SK-N-SH (cell line): ENCODE measurements around the gene SPECC1L. TPM values are rescaled to one million over a fixed set of nuclear protein-coding genes. Genes with fewer than 3 reads are reported as not detected.
A peak's percentile ranks its signal among the peaks of the same experiment; 100 is the strongest.

Experiments
- CTCF ChIA-PET: fragments of 300-600, 350-600 bp; formaldehyde crosslinking; extraction: SDS; loops from one replicate; lab custom pipeline; 2021; lab: Yijun Ruan, JAX
- POLR2A ChIA-PET: fragments of 350-600 bp; sonication (Branson Sonifier 250); formaldehyde crosslinking; extraction: SDS; loops from one replicate; lab custom pipeline; 2020; ENCODE audit warnings: antibody characterized with exemption, inconsistent platforms; lab: Yijun Ruan, JAX
- DNase-seq: peaks from one replicate; pipeline ENCODE4 v3.0.0; 2012
- H2AFZ ChIP-seq: fragments of 200-600 bp; sonication (generic); 2 replicates; pipeline ENCODE4 v1.8.1; 2016; ENCODE audit warnings: antibody characterized with exemption, mild to moderate bottlenecking, low read depth
- H3F3A ChIP-seq: fragments of 200-600 bp; sonication (generic); replicated peaks from 2 replicates; pipeline ENCODE3; 2016; ENCODE audit warnings: antibody characterized with exemption, mild to moderate bottlenecking; ENCODE audit not compliant: insufficient read depth
- H3K27ac ChIP-seq, 2 experiments: fragments of 200-500 bp in 1 of 2; fragments of 200-600 bp in 1 of 2; sonication (Bioruptor generic) in 1 of 2; sonication (generic), shearing (Covaris generic) in 1 of 2; 2 replicates each; pipeline versions ENCODE4 v1.5.1 to v1.6.1; 2014 to 2016; ENCODE audit warnings: low read depth in 2 of 2, inconsistent platforms in 1 of 2, low read length in 1 of 2, mild to moderate bottlenecking in 1 of 2, mixed read lengths in 1 of 2
- H3K27me3 ChIP-seq: fragments of 200-600 bp; sonication (generic), shearing (Covaris generic); 2 replicates; pipeline ENCODE4 v1.6.1; 2016; ENCODE audit warnings: mixed run types; ENCODE audit not compliant: insufficient read depth
- H3K36me3 ChIP-seq, 2 experiments: fragments of 200-500 bp in 1 of 2; fragments of 200-600 bp in 1 of 2; sonication (Bioruptor generic) in 1 of 2; sonication (generic) in 1 of 2; replicated peaks in 1 of 2; 2 replicates each; pipeline versions ENCODE3 to v1.5.1; 2014 to 2016; ENCODE audit warnings: low read length in 1 of 2, mild to moderate bottlenecking in 1 of 2; ENCODE audit not compliant: insufficient read depth in 2 of 2, control insufficient read depth in 1 of 2
- H3K4me1 ChIP-seq, 2 experiments: fragments of 200-500 bp in 1 of 2; fragments of 200-600 bp in 1 of 2; sonication (Bioruptor generic) in 1 of 2; sonication (generic), shearing (Covaris generic) in 1 of 2; 2 replicates each; pipeline versions ENCODE4 v1.5.1 to v1.6.1; 2014 to 2016; ENCODE audit warnings: low read depth in 1 of 2, low read length in 1 of 2, mixed run types in 1 of 2; ENCODE audit not compliant: insufficient read depth in 2 of 2, control insufficient read depth in 1 of 2
- H3K4me2 ChIP-seq: fragments of 200-600 bp; sonication (generic), shearing (Covaris generic); 2 replicates; pipeline ENCODE4 v1.6.1; 2017; ENCODE audit warnings: mixed run types
- H3K4me3 ChIP-seq, 2 experiments: fragments of 200-500 bp in 1 of 2; fragments of 200-600 bp in 1 of 2; sonication (Bioruptor generic) in 1 of 2; sonication (generic), shearing (Covaris generic) in 1 of 2; 2 replicates each; pipeline versions ENCODE4 v1.5.1 to v1.8.1; 2014 to 2016; ENCODE audit warnings: low read depth in 2 of 2, inconsistent platforms in 1 of 2, low read length in 1 of 2, mild to moderate bottlenecking in 1 of 2, mixed read lengths in 1 of 2, moderate library complexity in 1 of 2
- H3K79me2 ChIP-seq: fragments of 200-600 bp; sonication (generic); 2 replicates; pipeline ENCODE4 v1.8.1; 2017; ENCODE audit warnings: mild to moderate bottlenecking; ENCODE audit not compliant: insufficient read depth
- H3K9ac ChIP-seq: fragments of 200-600 bp; sonication (generic); 2 replicates; pipeline ENCODE4 v1.6.1; 2017; ENCODE audit warnings: mixed run types
- H3K9me2 ChIP-seq: fragments of 200-600 bp; sonication (generic); 2 replicates; pipeline ENCODE4 v1.6.1; 2017; ENCODE audit warnings: mixed run types
- H3K9me3 ChIP-seq: fragments of 200-600 bp; sonication (generic); 2 replicates; pipeline ENCODE4 v1.6.1; 2017; ENCODE audit warnings: mixed run types, mild to moderate bottlenecking, moderate library complexity
- H4K20me1 ChIP-seq: fragments of 200-600 bp; sonication (generic); 2 replicates; pipeline ENCODE4 v1.6.1; 2017; ENCODE audit warnings: mild to moderate bottlenecking, mixed run types; ENCODE audit not compliant: insufficient read depth
- CHD2 ChIP-seq: fragments of 150-350 bp; IDR thresholded peaks from 2 replicates; pipeline ENCODE4 v1.6.1; 2018; ENCODE audit warnings: low read length; ENCODE audit not compliant: partially characterized antibody
- ELF1 ChIP-seq: IDR thresholded peaks from 2 replicates; pipeline ENCODE4 v1.4.0; 2012
- EP300 ChIP-seq, 2 experiments: IDR thresholded peaks; 2 replicates each; pipeline versions ENCODE4 v1.4.0 to v1.6.1; 2012; ENCODE audit warnings: borderline replicate concordance in 1 of 2, low read depth in 1 of 2, low read length in 1 of 2
- EZH2phosphoT487 ChIP-seq: fragments of 200-600 bp; sonication (generic); IDR thresholded peaks from 2 replicates; pipeline ENCODE4 v1.6.1; 2017; ENCODE audit warnings: low read depth, mixed run types, mild to moderate bottlenecking, antibody characterized with exemption, moderate library complexity, borderline replicate concordance
- FOSL2 ChIP-seq: IDR thresholded peaks from 2 replicates; pipeline ENCODE4 v1.4.0; 2012; ENCODE audit warnings: low read depth, mild to moderate bottlenecking, moderate library complexity, borderline replicate concordance
- JUND ChIP-seq: IDR thresholded peaks from 2 replicates; pipeline ENCODE4 v1.4.0; 2012
- NFIC ChIP-seq: IDR thresholded peaks from 2 replicates; pipeline ENCODE4 v1.4.0; 2012; ENCODE audit warnings: borderline replicate concordance
- NRF1 ChIP-seq: IDR thresholded peaks from 2 replicates; pipeline ENCODE4 v1.6.1; 2012; ENCODE audit warnings: low read depth, mild to moderate bottlenecking, low read length
- PBX3 ChIP-seq: IDR thresholded peaks from 2 replicates; pipeline ENCODE4; 2012
- SIN3A ChIP-seq: IDR thresholded peaks from 2 replicates; pipeline ENCODE4 v1.6.1; 2012; ENCODE audit warnings: low read depth, mild to moderate bottlenecking, low read length, moderate library complexity, borderline replicate concordance
- WGBS: methylation state at CpG from one replicate; pipeline ENCODE4 v1.1.6; 2017; ENCODE audit warnings: low lambda C conversion rate; 5-methylcytosine and 5-hydroxymethylcytosine counted together
- polyA plus RNA-seq, 3 experiments: library from polyadenylated mRNA; depleted of rRNA; stranded (reverse); fragments of >200 nt; gene quantifications; 2 replicates each; pipeline ENCODE4 v1.2.3, GENCODE V29; 2012
- TF ChIP-seq, protein P1 (sequence below): IDR thresholded peaks from 2 replicates; pipeline ENCODE4 v1.6.1; 2012; ENCODE audit warnings: mild to moderate bottlenecking, low read depth, low read length, moderate library complexity

SPECC1L gene
- polyA plus RNA-seq, 1 of the 3 experiments (the other 2 are of a cell fraction), result 22.9 TPM

GRCh38 chr22:24391836-24392217, 121.2 kb downstream of the SPECC1L start:
- no peaks in the 10 kb centered on the region for H3K9me3 ChIP-seq
- H3K4me1 ChIP-seq, result peaks cover 17 to 49% of the 10 kb centered on the region in 2 experiments
- H3K27me3 ChIP-seq, result no peaks in the 10 kb centered on the region
- 25% methylated on average over 3 of the region's 3 CpGs for WGBS
- CTCF ChIA-PET, result interaction anchor here (1.0 to 3.0 kb wide), 8 partner anchors 9 to 202 kb away, joined by 3 to 24 read pairs (median 7); no protein-coding TSS in a partner anchor
- no peaks in the 10 kb centered on the region for H3K9me2 ChIP-seq
- no peak overlapping the region for H3K9ac ChIP-seq
- peaks cover 12 to 28% of the 10 kb centered on the region in 2 experiments for H3K36me3 ChIP-seq
- no peak overlapping the region for H2AFZ ChIP-seq
- H4K20me1 ChIP-seq, result no peaks in the 10 kb centered on the region
- H3F3A ChIP-seq, result peaks cover 15% of the 10 kb centered on the region
- peaks cover 37% of the 10 kb centered on the region for H3K79me2 ChIP-seq
- POLR2A ChIA-PET, result interaction anchor here (0.8 to 3.8 kb wide), 4 partner anchors 11 to 130 kb away, joined by 3 to 25 read pairs (median 16); no protein-coding TSS in a partner anchor
- peak overlapping the region; percentile 12 for H3K4me2 ChIP-seq
- peak; percentile 50 for DNase-seq
- no peak overlapping the region for H3K4me3 ChIP-seq
- TF ChIP-seq EP300 (IDR thresholded peaks at IDR 0.05; ENCODE audit: borderline replicate concordance in 1 of 2, low read depth in 1 of 2, low read length in 1 of 2) (no peak), PBX3 (0 out of 2 replicates have a peak, but pooled peaks have one; percentile 26), SIN3A (no peak), CHD2 (no peak), ELF1 (no peak), NFIC (no peak), FOSL2 (0 out of 2 replicates have a peak, but pooled peaks have one; percentile 3), NRF1 (no peak), EZH2phosphoT487 (no peak), JUND (no peak)
- TF ChIP-seq, protein P1, sequence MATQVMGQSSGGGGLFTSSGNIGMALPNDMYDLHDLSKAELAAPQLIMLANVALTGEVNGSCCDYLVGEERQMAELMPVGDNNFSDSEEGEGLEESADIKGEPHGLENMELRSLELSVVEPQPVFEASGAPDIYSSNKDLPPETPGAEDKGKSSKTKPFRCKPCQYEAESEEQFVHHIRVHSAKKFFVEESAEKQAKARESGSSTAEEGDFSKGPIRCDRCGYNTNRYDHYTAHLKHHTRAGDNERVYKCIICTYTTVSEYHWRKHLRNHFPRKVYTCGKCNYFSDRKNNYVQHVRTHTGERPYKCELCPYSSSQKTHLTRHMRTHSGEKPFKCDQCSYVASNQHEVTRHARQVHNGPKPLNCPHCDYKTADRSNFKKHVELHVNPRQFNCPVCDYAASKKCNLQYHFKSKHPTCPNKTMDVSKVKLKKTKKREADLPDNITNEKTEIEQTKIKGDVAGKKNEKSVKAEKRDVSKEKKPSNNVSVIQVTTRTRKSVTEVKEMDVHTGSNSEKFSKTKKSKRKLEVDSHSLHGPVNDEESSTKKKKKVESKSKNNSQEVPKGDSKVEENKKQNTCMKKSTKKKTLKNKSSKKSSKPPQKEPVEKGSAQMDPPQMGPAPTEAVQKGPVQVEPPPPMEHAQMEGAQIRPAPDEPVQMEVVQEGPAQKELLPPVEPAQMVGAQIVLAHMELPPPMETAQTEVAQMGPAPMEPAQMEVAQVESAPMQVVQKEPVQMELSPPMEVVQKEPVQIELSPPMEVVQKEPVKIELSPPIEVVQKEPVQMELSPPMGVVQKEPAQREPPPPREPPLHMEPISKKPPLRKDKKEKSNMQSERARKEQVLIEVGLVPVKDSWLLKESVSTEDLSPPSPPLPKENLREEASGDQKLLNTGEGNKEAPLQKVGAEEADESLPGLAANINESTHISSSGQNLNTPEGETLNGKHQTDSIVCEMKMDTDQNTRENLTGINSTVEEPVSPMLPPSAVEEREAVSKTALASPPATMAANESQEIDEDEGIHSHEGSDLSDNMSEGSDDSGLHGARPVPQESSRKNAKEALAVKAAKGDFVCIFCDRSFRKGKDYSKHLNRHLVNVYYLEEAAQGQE, result peak; percentile 74; the same call in 1 of the 2 replicates
- peak overlapping the region; percentile 62 to 99 for H3K27ac ChIP-seq
